Caco-2 (cell line): ENCODE measurements around the gene TSACC. TPM values are rescaled to one million over a fixed set of nuclear protein-coding genes. Genes with fewer than 3 reads are reported as not detected.
A peak's percentile ranks its signal among the peaks of the same experiment; 100 is the strongest.

Experiments used
- BruUV-seq: library from RNA; stranded (reverse); fragments of 400-500 nt; replicated peaks from 2 replicates; lab custom pipeline; 2021; lab: Mats Ljungman, UMichigan
- CTCF ChIA-PET: fragments of 300-600 bp; sonication (Branson Sonifier 250); formaldehyde crosslinking; loops from one replicate; lab custom pipeline; 2022; ENCODE audit warnings: antibody characterized with exemption; lab: Charles Lee
- POLR2A ChIA-PET: fragments of 300-600 bp; sonication (Branson Sonifier 250); formaldehyde crosslinking; loops from one replicate; lab custom pipeline; 2022; ENCODE audit warnings: antibody characterized with exemption; lab: Charles Lee
- DNase-seq, 2 experiments: peaks; one replicate each; pipeline versions ENCODE4 v3.0.0 to v3.0.0-alpha.2; 2020 to 2022
- H3K27me3 ChIP-seq: replicated peaks from 2 replicates; pipeline ENCODE4 v1.6.0; 2011; ENCODE audit warnings: low read length; ENCODE audit not compliant: control insufficient read depth, insufficient read depth
- H3K36me3 ChIP-seq: 2 replicates; pipeline ENCODE4 v1.5.1; 2011; ENCODE audit warnings: low read length; ENCODE audit not compliant: control insufficient read depth, insufficient read depth
- H3K4me1 ChIP-seq: fragments of 250-450 bp; sonication (Bioruptor Pico); 2 replicates; pipeline ENCODE4 v1.5.1; 2020; ENCODE audit warnings: mild to moderate bottlenecking
- H3K4me3 ChIP-seq: 2 replicates; pipeline ENCODE4 v1.5.1; 2011; ENCODE audit warnings: low read depth, mild to moderate bottlenecking, control low read depth, low read length
- H3K9me3 ChIP-seq: fragments of 250-450 bp; sonication (Bioruptor Pico); 2 replicates; pipeline ENCODE4 v1.5.1; 2020; ENCODE audit warnings: mild to moderate bottlenecking, moderate library complexity
- H3K27ac Mint-ChIP-seq: one replicate; pipeline ENCODE4 v1.8.0; 2022; ENCODE audit warnings: mixed read lengths; ENCODE audit not compliant: unreplicated experiment
- H3K27me3 Mint-ChIP-seq: one replicate; pipeline ENCODE4 v1.8.0; 2022; ENCODE audit warnings: mixed read lengths; ENCODE audit not compliant: insufficient read depth, unreplicated experiment
- H3K36me3 Mint-ChIP-seq: one replicate; pipeline ENCODE4 v1.8.0; 2022; ENCODE audit warnings: mild to moderate bottlenecking, mixed read lengths; ENCODE audit not compliant: insufficient read depth, unreplicated experiment
- H3K4me1 Mint-ChIP-seq: one replicate; pipeline ENCODE4 v1.8.0; 2022; ENCODE audit warnings: low read depth, mixed read lengths; ENCODE audit not compliant: unreplicated experiment
- H3K4me3 Mint-ChIP-seq: one replicate; pipeline ENCODE4 v1.8.0; 2022; ENCODE audit warnings: mild to moderate bottlenecking, moderate library complexity, mixed read lengths; ENCODE audit not compliant: unreplicated experiment
- H3K9me3 Mint-ChIP-seq: one replicate; pipeline ENCODE4 v1.8.0; 2022; ENCODE audit warnings: mixed read lengths; ENCODE audit not compliant: unreplicated experiment
- CTCF ChIP-seq, 2 experiments: fragments of 200-600 bp in 1 of 2; IDR thresholded peaks; 1 replicate in 1 of 2; 2 replicates in 1 of 2; pipeline versions ENCODE4 v1.5.1 to v1.8.0; 2011 to 2022; ENCODE audit warnings: antibody characterized with exemption in 1 of 2, control low read depth in 1 of 2, inconsistent platforms in 1 of 2, low read depth in 1 of 2, low read length in 1 of 2, mild to moderate bottlenecking in 1 of 2, moderate library complexity in 1 of 2; ENCODE audit not compliant: insufficient read depth in 1 of 2, severe bottlenecking in 1 of 2, unreplicated experiment in 1 of 2
- intact Hi-C: fragments of 100-400 bp; cut with micrococcal nuclease; formaldehyde crosslinking; loops from one replicate; pipeline ENCODE4 v1.10.0; 2022; ENCODE audit not compliant: unreplicated experiment
- total RNA-seq: library from RNA; stranded (reverse); gene quantifications from 2 replicates; pipeline ENCODE4 v1.2.3, GENCODE V29; 2022

The TSACC gene
- total RNA-seq, 1 experiment from 2014 or later: 3.9 TPM

GRCh38 chr1:156356262-156356874 is 18.0 kb downstream of the TSACC start:
- no peak for TF ChIP-seq CTCF (IDR thresholded peaks at IDR 0.05; ENCODE audit: insufficient read depth in 1 of 2, low read depth in 1 of 2, low read length in 1 of 2, severe bottlenecking in 1 of 2, unreplicated experiment in 1 of 2)

GRCh38 chr1:156356875-156357534 is 18.7 kb downstream of the TSACC start:
- no peaks in the 10 kb centered on the region for H3K36me3 ChIP-seq
- Mint-ChIP-seq H3K27ac (peak overlapping the region; percentile 60), H3K9me3 (no peaks in the 10 kb centered on the region), H3K4me1 (peaks cover 9% of the 10 kb centered on the region), H3K4me3 (peak overlapping the region; percentile 67), H3K36me3 (peaks cover 4% of the 10 kb centered on the region), H3K27me3 (no peaks in the 10 kb centered on the region)
- DNase-seq: peak; percentile 87 to 90
- ChIA-PET POLR2A (no interaction called here), CTCF (interaction anchor here (1.0 to 1.2 kb wide), 2 partner anchors 22 to 28 kb away, joined by 3 to 7 read pairs; no protein-coding TSS in a partner anchor)
- intact Hi-C loops: loop anchor here (1.0 to 2.0 kb wide), 5 partner anchors 14 to 87 kb away; partner anchors contain the start of genes CCT3 and TSACC
- H3K27me3 ChIP-seq: no peaks in the 10 kb centered on the region
- BruUV-seq: no TSS peak
- H3K9me3 ChIP-seq: no peaks in the 10 kb centered on the region
- peak overlapping the region; percentile 19 for H3K4me3 ChIP-seq
- peak; percentile 93 to 99 for TF ChIP-seq CTCF (IDR thresholded peaks at IDR 0.05; ENCODE audit: insufficient read depth in 1 of 2, low read depth in 1 of 2, low read length in 1 of 2, severe bottlenecking in 1 of 2, unreplicated experiment in 1 of 2)
- H3K4me1 ChIP-seq: 0 out of 2 replicates have a peak, but pooled peaks cover 3% of the 10 kb centered on the region

More at GRCh38 chr1:156356262-156356874, 18.0 kb downstream of the TSACC start:
- ChIA-PET CTCF (interaction anchor here (1.0 to 1.2 kb wide), 2 partner anchors 23 to 29 kb away, joined by 3 to 7 read pairs; no protein-coding TSS in a partner anchor), POLR2A (no interaction called here)
- Mint-ChIP-seq H3K9me3 (no peaks in the 10 kb centered on the region), H3K36me3 (peaks cover 4% of the 10 kb centered on the region), H3K27me3 (no peaks in the 10 kb centered on the region), H3K4me1 (peaks cover 9% of the 10 kb centered on the region), H3K27ac (peak overlapping the region; percentile 60), H3K4me3 (peak overlapping the region; percentile 67)
- intact Hi-C loops: loop anchor here (2.0 kb wide), 1 partner anchor 22 kb away; no protein-coding TSS in a partner anchor
- Histone ChIP-seq H3K36me3 (no peaks in the 10 kb centered on the region), H3K9me3 (no peaks in the 10 kb centered on the region), H3K27me3 (no peaks in the 10 kb centered on the region), H3K4me3 (no peak overlapping the region), H3K4me1 (0 out of 2 replicates have a peak, but pooled peaks cover 3% of the 10 kb centered on the region)
- no peak for DNase-seq
- BruUV-seq: no TSS peak

- Mint-ChIP-seq H3K9me3 (no peaks in the 10 kb centered on the region), H3K27me3 (no peaks in the 10 kb centered on the region), H3K4me3 (no peak overlapping the region), H3K27ac (no peak overlapping the region), H3K4me1 (peaks cover 9% of the 10 kb centered on the region), H3K36me3 (peaks cover 4% of the 10 kb centered on the region)
- Histone ChIP-seq H3K9me3 (no peaks in the 10 kb centered on the region), H3K4me3 (no peak overlapping the region), H3K27me3 (no peaks in the 10 kb centered on the region), H3K36me3 (no peaks in the 10 kb centered on the region), H3K4me1 (0 out of 2 replicates have a peak, but pooled peaks cover 3% of the 10 kb centered on the region)
- no peak for DNase-seq
- BruUV-seq: no TSS peak
- ChIA-PET CTCF (interaction anchor here (1.7 to 1.8 kb wide), 2 partner anchors 14 to 21 kb away, joined by 5 to 7 read pairs; no protein-coding TSS in a partner anchor), POLR2A (no interaction called here)
- no peak for TF ChIP-seq CTCF (IDR thresholded peaks at IDR 0.05; ENCODE audit: insufficient read depth in 1 of 2, low read depth in 1 of 2, low read length in 1 of 2, severe bottlenecking in 1 of 2, unreplicated experiment in 1 of 2)
- intact Hi-C loops: loop anchor here (1.0 to 2.0 kb wide), 5 partner anchors 13 to 86 kb away; partner anchors contain the start of genes CCT3 and TSACC
Observed at GRCh38 chr1:156357977-156358376, 19.7 kb downstream of the TSACC start.
